GM21723 (cell line): ENCODE results near the gene CAP1.
"Not testable (repeated sequence)": the region's sequence is repeated elsewhere in the genome, so short reads cannot be mapped to it uniquely, and the experiment has no call there.

Experiments
- ATAC-seq: cut with Tn5 transposase; IDR thresholded peaks from one replicate; pipeline ENCODE4 v1.9.1; 2021; ENCODE audit warnings: mild to moderate bottlenecking, moderate library complexity; ENCODE audit not compliant: unreplicated experiment

Gene CAP1

DNA sequence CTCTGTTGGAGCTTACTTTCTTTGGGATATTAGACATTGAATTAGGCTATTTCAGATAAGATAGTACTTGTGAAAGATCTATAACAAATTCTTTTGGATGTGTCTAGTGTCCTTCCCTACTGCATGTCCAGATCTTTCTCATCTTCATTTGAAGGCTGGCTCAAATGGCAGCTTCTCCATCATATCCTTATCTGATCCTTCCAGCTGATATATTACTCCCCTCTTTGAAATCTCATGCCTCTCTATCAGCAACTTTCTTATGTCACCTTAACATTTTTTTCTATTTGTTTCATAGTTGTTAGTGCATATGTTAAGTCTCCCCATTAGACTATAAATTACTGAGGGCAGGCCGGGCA is 17.5 kb downstream of the CAP1 start:
- no peak for ATAC-seq

DNA sequence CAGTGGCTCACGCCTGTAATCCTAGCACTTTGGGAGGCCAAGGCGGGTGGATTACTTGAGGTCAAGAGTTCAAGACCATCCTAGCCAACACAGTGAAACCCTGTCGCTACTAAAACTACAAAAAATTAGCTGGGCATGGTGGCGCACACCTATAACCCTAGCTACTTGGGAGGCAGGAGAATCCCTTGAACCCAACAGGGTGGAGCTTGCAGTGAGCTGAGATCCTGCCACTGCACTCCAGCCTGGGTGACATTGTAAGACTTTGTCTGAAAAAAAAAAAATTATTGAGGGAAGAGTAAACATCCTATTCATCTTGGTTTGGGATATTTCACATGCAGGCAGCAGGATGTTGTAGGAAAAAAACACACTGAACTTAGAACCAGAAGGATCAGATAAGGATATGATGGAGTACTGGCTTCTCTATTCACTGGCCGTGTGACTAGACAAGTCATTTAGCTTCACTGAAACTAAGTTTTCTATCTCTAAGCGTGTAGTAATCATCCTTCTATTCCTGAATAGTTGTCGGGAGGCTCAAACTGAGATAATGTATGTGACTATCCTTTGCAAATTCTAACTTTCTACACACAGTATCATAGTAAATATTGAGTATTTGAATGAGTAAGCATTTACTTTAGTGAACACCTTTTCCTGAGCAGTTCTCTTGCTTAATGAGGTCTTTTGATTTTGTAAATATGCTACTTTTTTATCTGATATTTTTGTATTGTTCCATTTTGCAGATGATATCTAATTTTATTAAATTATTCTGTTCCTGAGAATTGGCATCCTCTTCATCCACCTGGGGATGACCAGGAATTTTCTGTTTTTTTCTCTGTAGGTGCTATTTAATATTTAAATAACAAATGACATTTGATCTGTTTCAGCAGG is 18.2 kb downstream of the CAP1 start:
- no peak for ATAC-seq

DNA sequence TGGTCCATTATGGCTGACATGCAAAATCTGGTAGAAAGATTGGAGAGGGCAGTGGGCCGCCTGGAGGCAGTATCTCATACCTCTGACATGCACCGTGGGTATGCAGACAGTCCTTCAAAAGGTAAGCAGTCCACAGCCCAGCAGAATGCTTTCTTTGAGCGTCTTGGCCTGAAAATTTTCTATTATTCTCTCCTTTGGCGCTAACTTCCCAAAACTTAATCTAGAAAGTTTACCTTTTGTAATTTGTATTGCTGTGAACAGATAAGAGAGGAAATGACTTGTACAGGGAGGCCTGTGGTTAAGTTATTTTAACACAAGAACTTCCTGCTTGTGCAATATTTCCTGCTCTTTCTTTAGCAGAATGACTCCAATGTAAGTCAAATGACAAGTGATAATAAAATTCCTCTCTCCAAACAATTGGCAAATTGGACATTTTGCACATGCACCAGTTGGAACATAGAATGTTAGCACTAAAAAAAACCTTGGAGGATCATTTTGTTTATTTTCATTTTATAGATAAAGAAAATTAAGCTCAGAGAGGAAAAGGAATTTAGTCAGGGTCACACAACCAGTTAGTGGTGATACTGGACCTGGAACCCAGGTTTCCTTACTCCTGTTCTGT is 18.9 kb downstream of the CAP1 start:
- no peak for ATAC-seq

DNA sequence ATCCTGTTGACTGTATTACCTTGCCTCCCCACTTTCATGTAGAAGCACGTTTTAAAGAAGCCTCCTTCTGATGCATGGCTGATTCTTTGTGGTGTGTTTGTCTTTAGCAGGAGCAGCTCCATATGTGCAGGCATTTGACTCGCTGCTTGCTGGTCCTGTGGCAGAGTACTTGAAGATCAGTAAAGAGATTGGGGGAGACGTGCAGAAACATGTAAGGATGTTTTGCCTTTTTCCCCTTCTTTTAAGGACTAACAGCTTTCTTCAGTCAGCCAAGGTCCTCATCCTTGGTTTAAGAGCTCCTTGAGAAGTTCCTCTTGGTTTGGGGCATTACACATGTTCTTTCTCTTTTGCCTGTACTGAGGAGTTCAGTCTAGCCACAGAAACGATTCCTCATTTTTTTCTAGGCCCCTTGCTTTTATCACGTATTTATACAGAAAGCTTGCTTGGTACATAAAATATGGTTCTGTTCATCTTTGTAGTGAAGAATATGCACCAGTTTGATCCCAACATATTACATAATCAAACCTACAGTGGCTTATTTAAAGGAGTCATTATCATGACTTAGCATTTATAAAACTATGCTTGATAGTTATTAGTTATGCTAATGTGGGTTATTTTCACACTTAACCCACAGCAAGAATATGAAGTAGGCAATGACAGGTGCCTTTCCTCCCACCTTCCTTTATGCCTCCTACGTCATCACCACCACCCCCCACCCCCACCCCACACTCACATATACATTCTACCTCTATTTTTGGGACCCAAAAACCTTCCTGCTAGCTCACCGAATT is 19.6 kb downstream of the CAP1 start:
- ATAC-seq: no peak

DNA sequence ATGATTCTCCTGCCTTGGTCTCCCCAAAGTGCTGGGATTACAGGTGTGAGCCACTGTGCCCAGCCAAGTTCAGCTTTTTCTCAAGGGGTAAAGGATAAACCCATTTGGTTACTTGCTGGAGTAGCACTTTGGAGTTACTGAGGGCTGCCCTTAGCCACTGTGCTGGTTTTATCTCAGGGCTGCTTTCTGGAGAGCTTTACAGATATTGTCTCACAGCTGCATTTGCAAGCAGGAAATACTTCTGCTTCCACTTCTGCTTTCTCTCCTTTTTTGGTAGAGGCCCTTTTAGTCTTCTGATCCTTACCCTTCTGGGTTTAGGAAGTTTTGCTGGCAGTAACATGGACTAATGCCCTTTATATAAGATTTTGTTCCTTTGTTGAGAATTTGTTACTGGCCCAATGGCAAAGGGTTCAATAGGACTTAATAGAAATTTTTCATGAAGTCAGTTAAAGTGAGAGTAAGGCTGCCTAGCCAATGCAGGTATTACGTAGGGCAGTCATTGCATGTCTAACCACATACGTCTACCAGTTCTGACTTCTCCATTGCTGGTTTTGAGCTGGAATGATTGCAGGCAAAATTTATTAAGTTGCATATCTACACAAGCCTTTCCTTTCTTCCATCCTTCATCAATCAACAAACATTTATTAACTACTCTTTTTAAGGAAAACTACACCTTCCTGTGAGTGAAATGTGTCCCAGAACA is 24.4 kb downstream of the CAP1 start:
- ATAC-seq: peak; percentile 90

DNA sequence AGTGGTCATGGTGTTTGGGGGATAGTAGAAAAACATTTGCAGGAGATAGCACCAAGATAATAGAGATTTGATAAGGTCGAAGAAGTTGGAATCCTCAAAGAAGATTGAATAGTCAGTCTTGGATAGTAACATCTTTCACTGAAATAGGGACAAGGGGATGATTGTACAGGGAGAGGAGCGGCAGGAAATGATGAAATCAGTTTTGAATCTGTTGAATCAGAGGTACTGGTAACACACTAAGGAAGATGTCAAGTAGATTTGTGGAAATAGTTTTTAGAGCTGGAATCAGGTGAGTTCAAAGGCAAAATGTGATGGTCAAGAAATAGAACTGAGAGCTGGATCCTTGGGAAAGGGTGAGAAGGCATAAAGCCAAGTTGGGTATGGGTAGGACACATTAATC is 26.5 kb downstream of the CAP1 start:
- no peak for ATAC-seq

DNA sequence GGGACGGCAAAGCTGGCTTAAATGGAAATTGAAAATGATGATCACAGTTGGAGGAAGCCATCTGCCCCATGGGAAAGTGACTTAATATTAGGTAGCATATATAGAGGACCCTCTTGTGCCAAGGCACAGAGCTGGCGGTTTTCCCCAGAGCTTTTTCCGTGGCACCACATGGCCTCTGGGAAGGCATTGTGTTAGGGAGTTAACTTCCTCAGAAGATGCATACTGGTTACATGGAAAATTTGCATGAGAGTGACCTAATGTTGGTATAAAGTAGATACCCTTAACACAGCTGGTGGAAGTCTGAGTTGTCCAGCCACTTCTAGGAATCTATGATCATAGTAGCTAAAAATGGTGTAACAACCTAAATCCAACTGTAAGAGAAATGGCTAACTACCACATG is 27.3 kb downstream of the CAP1 start:
- no peak for ATAC-seq

DNA sequence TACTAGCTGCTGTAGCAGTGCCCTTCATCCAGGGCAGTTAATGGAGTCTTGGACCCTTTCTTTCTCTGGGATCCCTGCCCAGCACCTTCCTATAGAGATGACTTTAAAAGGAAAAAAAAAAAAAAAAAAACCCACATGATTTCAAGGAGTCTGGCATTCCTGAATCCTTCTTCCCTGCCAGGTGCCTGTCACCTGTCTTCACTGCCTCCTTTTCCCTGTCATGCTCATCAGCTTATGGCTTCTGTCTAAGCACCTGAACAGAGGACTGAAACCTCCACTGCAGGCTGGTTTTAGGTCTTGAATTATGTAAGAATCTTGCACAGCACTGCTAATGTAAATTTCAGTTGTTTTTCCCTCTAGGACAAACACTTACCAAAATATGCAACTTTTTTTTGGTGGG is 31.6 kb downstream of the CAP1 start:
- no peak for ATAC-seq

DNA sequence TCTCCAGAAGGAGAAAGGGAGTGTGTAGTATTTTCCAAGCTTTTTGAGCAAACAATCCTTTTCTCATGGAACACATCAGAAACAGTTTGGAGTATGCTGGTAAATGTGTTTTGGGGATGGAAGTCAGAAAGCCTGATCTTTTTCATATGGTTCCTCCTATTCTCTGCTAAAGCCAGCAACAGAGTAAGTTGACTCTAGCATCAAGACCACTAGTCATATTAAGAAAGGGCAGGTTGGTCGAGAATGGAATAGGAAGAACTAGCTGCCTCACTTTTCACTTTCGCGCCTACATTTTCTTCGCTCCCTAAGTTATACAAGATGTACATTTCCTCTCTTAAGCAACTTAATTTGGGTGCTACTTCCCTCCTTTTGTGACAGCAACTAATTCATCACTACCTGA is 32.5 kb downstream of the CAP1 start:
- ATAC-seq: no peak

DNA sequence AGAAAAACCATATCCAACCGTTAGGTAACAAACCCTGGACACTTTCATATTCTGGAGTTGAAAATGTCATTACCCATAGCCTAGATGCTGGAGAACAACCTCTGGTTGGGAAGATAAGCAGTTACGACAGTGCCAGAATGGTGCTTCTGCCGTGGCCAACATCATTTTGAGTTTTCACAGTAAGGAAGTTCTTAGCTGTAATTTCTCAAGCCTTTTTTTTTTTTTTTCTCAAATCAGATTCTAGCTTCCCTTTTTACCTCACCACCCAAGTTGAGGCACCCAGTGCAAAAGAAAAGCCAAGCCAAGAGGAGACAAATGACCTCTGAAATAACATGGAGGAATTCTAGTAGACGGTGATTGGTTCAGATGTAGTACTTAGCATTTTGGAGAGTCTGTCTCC is 34.7 kb downstream of the CAP1 start:
- ATAC-seq: no peak

DNA sequence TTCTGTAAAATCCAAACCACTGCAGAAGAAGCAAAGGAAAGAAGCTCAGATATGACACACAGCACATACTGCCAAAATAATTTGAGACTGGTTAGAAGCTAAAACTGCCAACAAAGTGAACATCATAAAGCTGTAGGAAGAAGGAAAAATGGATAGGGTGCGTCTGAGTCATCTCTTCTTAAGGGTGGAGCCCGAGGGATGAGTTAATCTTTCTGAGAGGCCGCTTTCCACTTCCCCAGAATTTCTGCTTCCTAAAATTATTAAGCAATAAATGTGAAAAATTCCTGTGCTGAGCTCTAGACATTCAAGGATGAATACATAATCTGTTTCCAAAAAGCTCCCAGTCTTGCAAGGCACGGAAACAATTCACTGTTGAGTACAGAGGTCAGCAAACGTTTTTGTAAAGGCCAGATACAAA is 36.4 kb downstream of the CAP1 start:
- ATAC-seq: no peak

DNA sequence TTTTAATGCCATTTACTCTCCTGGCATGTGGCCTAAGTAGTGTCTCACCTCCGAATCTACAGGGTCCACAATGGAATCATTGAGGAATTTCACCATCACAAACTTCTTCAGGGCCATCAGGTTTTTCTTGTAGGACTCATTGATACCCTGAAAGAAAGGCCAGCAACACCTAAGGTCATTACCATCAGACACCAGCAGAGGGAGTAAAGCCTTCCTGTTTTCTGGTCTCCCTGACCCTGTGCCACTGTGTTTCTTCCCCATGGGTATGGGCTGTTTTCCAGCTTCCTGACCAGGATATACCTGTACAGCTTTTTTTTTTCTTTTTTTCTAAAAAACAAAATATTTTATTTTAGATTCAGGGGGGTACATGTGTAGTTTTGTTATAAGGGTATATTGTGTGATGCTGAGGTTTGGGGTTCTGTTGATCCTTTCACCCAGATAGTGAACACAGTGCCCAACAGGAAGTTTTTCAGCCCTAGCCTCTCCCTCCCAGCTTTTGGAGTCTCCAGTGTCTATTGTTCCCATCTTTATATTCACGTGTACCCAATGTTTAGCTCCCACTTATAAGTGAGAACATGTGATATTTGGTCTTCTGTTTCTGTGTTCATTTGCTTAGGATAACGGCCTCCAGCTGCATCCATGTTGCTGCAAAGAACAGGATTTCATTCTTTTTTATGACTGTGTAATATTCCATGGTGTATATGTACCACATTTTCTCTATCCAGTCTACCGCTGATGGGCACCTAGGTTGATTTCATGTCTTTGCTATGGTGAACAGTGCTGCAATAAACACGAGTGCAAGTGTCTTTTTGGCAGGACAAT is 38.2 kb downstream of the CAP1 start:
- ATAC-seq: no peak

DNA sequence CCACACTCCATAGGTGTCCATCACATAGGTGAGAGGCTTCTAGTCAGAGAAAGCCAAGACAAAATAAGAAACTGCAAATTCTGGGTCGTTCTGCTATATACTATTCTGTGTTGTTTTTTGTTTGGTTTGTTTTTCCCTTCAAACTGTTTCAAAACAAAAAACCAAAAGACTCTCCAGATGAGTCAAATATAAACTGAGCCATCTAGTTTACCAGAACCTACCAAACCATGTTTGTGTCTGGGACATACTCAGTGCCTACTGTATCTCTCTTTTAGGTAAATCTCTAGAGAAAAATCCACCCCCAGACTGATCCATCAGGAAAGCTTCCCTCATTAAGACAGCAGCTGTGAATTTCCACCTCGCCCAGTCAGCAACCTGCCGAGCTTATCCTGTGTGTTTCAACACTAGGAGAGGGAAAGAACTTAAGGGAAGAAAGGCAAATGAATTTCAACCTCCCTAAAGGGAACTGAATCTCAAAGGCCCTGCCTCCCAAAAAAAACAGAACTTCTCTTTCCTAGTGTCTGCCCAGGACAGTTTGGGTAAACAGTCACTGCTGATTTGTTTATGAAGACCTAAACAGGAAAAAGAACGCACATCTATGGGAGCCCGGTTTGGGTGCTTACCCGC is 39.4 kb downstream of the CAP1 start:
- ATAC-seq: no peak

DNA sequence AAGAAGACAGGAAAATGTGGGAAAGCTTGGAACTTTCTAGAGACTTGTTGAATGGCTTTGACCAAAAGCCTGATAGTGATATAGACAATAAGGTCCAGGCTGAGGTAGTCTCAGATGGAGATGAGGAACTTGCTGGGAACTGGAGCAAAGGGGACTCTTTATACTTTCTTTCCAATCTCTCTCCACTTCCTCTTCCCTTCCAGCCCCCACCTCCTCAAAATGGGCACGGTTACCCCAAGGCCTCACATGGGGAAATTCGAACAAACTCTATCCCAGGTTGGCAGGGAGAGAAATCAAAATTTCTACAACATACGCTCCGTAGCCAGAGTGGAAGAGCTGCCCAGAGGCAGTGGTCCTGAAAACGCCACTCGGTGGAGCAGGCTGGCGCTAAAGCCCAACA is 41.3 kb downstream of the CAP1 start:
- no peak for ATAC-seq

DNA sequence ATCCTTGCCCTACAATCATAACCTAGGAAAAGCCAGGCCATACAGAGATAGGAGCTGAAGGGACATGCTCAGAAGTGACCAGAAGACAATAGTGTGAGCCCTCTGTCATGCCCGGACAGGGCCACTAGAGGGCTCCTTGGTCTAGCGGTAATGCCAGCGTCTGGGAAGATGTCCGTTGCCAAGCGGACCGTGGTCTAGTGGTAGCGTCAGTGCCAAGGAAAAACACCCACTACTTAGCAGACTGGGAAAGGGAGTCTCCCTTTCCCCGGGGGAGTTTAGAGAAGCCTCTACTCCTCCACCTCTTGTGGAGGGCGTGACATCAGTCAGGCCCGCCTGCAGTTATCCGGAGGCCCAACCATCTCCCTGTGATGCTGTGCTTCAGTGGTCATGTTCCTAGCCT is 44.2 kb downstream of the CAP1 start:
- ATAC-seq: not testable (repeated sequence)

DNA sequence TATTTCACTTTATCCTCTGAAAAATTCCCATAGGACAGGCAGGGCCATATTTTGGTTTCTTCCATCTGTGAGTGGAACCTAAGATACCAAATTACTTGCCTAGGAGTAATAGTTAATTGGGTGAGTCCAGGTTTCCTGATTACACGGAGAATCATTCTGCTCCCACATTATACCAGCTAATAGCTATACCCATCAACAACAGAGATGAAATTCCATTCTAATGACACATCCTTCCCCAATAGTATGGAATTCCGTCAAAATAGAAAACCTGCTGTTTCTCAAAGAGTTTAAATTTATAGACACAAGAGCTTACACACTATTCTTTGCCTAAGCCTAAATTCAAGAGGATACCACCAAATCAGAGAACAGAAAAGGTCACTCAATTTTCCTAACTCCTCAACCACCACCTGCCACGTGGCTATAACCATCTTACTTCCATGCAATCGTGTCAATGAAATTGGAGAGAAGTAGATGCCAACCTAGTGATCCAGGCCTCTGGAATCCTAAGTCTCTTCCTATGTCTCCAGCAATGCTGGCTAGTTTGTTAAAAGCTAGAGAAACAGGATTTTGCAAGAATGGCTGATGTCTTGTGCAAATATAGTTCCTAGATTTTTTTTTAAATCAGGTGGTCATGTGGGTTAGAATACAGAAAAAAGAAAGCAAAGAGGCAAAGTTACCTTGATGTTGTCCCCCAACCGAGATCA is 50.3 kb downstream of the CAP1 start:
- ATAC-seq: no peak

DNA sequence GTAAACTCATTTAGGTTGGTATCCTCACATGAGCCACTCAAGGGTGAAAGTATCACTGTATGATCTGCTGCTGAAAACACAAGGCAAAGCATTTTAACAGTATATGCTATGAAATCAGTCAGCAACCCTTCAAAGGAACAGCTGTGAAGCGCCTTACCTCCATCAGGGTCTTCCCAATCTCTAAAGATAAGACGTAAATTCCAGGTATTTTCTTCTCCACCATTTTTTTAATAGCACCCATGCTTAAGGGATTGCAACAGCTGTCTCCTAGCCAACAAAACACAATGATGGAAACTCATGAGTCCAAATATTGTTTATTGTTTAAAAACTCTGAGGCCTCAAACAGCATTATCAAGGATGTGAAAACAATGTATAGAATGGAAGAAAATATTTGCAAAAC is 51.7 kb downstream of the CAP1 start:
- ATAC-seq: no peak

DNA sequence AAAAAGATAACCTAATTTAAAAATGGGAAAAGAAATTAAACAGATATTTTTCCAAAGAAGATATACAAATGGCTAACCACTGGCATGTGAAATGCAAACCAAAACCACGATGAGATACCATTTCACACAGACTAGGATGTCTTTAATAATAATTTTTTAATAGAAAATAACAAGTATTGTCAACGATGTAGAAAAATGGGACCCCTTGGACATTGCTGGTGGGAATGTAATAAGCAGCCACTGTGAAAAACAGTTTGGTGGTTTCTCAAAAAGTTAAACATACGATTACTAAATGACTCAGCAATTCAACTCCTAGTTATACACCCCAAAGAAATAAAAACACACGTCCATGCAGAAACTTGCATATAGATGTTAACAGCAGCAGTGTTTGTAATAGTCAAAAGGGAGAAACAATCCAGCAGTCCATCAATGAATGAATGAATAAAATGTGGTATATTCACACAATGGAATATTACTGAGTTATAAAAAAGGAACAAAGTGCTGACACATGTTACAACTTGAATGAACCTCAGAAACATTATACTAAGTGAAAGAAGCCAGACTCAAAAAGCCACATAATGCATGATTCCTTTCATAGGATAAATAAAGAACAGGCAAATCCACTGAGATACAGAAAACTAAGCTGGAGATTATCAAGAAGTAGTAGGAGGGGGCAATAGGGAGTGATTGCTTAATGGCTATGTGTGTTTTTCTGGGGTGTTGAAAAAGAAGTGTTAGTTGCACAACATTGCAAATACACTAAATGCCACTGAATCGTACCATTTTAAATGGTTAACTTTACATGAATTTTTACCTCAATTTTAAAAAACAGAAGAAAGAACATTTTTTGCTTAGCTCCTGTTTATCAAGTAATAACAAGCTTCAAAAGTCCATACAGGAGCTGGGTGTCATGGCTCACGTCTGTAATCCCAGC is 52.4 kb downstream of the CAP1 start:
- no peak for ATAC-seq
